ENCODE measurements around the gene ZCCHC24.

ZCCHC24 gene

GRCh38 chr10:79430325-79430905 lies 15.0 kb downstream of the ZCCHC24 start:
- Histone ChIP-seq H3K27me3 (no peaks in the 10 kb centered on the region), H3K4me3 (ENCODE audit: low read depth in 1 of 2, low read length in 1 of 2) (no peak overlapping the region), H3K36me3 (no peaks in the 10 kb centered on the region), H3K9me3 (no peaks in the 10 kb centered on the region), H3K4me1 (ENCODE audit: control insufficient read depth in 1 of 2, insufficient read depth in 1 of 2, low read depth in 1 of 2, low read length in 1 of 2) (peaks cover 0 to 4% of the 10 kb centered on the region in 2 experiments), H3K27ac (no peak overlapping the region)
- TF ChIP-seq, protein P1, sequence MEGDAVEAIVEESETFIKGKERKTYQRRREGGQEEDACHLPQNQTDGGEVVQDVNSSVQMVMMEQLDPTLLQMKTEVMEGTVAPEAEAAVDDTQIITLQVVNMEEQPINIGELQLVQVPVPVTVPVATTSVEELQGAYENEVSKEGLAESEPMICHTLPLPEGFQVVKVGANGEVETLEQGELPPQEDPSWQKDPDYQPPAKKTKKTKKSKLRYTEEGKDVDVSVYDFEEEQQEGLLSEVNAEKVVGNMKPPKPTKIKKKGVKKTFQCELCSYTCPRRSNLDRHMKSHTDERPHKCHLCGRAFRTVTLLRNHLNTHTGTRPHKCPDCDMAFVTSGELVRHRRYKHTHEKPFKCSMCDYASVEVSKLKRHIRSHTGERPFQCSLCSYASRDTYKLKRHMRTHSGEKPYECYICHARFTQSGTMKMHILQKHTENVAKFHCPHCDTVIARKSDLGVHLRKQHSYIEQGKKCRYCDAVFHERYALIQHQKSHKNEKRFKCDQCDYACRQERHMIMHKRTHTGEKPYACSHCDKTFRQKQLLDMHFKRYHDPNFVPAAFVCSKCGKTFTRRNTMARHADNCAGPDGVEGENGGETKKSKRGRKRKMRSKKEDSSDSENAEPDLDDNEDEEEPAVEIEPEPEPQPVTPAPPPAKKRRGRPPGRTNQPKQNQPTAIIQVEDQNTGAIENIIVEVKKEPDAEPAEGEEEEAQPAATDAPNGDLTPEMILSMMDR (IDR thresholded peaks at IDR 0.05) = no peak

- no peaks in the 10 kb centered on the region for H3K27me3 ChIP-seq
- no peak overlapping the region for H3K27ac ChIP-seq
- H3K4me1 ChIP-seq (ENCODE audit: control insufficient read depth in 1 of 2, insufficient read depth in 1 of 2, low read depth in 1 of 2, low read length in 1 of 2) = peaks cover 0 to 4% of the 10 kb centered on the region in 2 experiments
- H3K36me3 ChIP-seq = no peaks in the 10 kb centered on the region
- no peak overlapping the region for H3K4me3 ChIP-seq (ENCODE audit: low read depth in 1 of 2, low read length in 1 of 2)
- TF ChIP-seq, protein P1 (IDR thresholded peaks at IDR 0.05) = no peak
- H3K9me3 ChIP-seq = no peaks in the 10 kb centered on the region
These were observed 15.7 kb downstream of the ZCCHC24 start for GRCh38 chr10:79429751-79430150.

DNA sequence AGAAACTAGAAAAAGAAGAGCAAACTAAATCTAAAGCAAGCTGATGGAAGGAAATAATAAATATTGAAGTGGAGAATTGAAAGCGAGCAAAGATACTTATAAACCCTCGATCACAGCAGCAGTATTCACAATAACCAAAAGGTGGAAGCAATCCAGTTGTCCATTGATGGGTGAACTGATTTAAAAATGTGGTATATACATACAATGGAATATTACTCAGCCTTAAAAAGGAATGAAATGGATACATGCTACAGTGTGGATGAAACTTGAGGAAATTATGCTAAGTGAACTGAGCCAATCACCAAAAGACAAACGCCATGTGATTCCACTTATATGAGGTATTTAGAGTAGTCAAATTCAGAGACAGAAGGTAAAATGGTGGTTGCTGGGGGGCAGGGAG lies 17.5 kb downstream of the ZCCHC24 start:
- Histone ChIP-seq H3K27me3 (no peaks in the 10 kb centered on the region), H3K9me3 (no peaks in the 10 kb centered on the region), H3K36me3 (no peaks in the 10 kb centered on the region), H3K27ac (no peak overlapping the region), H3K4me3 (ENCODE audit: low read depth in 1 of 2, low read length in 1 of 2) (no peak overlapping the region), H3K4me1 (ENCODE audit: control insufficient read depth in 1 of 2, insufficient read depth in 1 of 2, low read depth in 1 of 2, low read length in 1 of 2) (peaks cover 0 to 4% of the 10 kb centered on the region in 2 experiments)
- TF ChIP-seq, protein P1 (IDR thresholded peaks at IDR 0.05) = no peak

- H3K27me3 ChIP-seq = no peaks in the 10 kb centered on the region
- H3K36me3 ChIP-seq = no peaks in the 10 kb centered on the region
- peaks cover 0 to 4% of the 10 kb centered on the region in 2 experiments for H3K4me1 ChIP-seq (ENCODE audit: control insufficient read depth in 1 of 2, insufficient read depth in 1 of 2, low read depth in 1 of 2, low read length in 1 of 2)
- no peak overlapping the region for H3K27ac ChIP-seq
- H3K4me3 ChIP-seq (ENCODE audit: low read depth in 1 of 2, low read length in 1 of 2) = no peak overlapping the region
- TF ChIP-seq, protein P1 (IDR thresholded peaks at IDR 0.05) = no peak
- no peaks in the 10 kb centered on the region for H3K9me3 ChIP-seq
These were observed 20.3 kb downstream of the ZCCHC24 start for GRCh38 chr10:79425074-79425532.

GRCh38 chr10:79424221-79425073 lies 21.0 kb downstream of the ZCCHC24 start:
- Histone ChIP-seq H3K9me3 (no peaks in the 10 kb centered on the region), H3K27ac (no peak overlapping the region), H3K36me3 (no peaks in the 10 kb centered on the region), H3K27me3 (no peaks in the 10 kb centered on the region), H3K4me3 (ENCODE audit: low read depth in 1 of 2, low read length in 1 of 2) (no peak overlapping the region), H3K4me1 (ENCODE audit: control insufficient read depth in 1 of 2, insufficient read depth in 1 of 2, low read depth in 1 of 2, low read length in 1 of 2) (peaks cover 0 to 4% of the 10 kb centered on the region in 2 experiments)
- TF ChIP-seq, protein P1 (IDR thresholded peaks at IDR 0.05) = no peak
